Measurements from ENCODE around the gene DNAH2.

The DNAH2 gene

GRCh38 chr17:7848131-7848579 is 130.6 kb downstream of the DNAH2 start:
- H3K4me3 ChIP-seq (ENCODE audit: low read depth, low read length) = no peak overlapping the region

- H3K4me3 ChIP-seq (ENCODE audit: low read depth, low read length) = no peak overlapping the region
Observed at GRCh38 chr17:7848739-7849129, 131.2 kb downstream of the DNAH2 start.

DNA sequence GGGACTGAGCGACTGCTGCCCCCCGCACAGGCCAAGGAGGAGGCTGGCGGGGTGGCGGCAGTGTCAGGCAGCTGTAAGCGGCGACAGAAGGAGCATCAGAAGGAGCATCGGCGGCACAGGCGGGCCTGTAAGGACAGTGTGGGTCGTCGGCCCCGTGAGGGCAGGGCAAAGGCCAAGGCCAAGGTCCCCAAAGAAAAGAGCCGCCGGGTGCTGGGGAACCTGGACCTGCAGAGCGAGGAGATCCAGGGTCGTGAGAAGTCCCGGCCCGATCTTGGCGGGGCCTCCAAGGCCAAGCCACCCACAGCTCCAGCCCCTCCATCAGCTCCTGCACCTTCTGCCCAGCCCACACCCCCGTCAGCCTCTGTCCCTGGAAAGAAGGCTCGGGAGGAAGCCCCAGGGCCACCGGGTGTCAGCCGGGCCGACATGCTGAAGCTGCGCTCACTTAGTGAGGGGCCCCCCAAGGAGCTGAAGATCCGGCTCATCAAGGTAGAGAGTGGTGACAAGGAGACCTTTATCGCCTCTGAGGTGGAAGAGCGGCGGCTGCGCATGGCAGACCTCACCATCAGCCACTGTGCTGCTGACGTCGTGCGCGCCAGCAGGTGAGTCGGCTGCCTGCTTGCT is 131.7 kb downstream of the DNAH2 start:
- no peak overlapping the region for H3K4me3 ChIP-seq (ENCODE audit: low read depth, low read length)

DNA sequence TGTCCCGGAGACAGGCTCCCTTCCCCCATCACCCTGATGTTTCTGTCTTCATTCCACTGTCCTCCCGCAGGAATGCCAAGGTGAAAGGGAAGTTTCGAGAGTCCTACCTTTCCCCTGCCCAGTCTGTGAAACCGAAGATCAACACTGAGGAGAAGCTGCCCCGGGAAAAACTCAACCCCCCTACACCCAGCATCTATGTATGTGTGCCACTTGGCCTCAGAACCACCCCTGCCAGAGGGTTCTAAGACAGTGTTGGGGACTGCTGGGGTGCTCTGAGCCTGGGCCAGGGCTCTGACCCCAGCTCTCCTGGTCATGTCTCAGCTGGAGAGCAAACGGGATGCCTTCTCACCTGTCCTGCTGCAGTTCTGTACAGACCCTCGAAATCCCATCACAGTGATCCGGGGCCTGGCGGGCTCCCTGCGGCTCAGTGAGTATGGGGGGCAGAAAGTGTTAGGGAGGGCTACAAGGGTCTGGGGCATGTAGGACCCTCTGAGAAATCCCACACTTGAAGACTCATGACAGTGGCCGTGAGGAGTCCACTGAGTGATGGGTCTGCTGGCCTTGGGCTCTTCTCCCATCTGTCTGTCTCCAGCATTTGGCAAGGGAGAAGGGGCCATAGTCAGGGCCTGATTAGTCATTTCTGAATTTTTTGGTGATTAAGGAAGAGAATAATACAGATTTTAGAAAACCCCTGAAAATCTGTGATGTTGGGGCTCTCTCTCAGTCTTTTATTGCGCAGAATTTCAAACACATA is 132.4 kb downstream of the DNAH2 start:
- no peak overlapping the region for H3K4me3 ChIP-seq (ENCODE audit: low read depth, low read length)

GRCh38 chr17:7850701-7851437 is 133.3 kb downstream of the DNAH2 start:
- peak overlapping the region; percentile 74 for H3K4me3 ChIP-seq (ENCODE audit: low read depth, low read length)

- H3K4me3 ChIP-seq (ENCODE audit: low read depth, low read length) = peak overlapping the region; percentile 74
Observed at GRCh38 chr17:7851438-7852261, 134.1 kb downstream of the DNAH2 start.

- no peak overlapping the region for H3K4me3 ChIP-seq (ENCODE audit: low read depth, low read length)
Observed at GRCh38 chr17:7852262-7852670, 134.7 kb downstream of the DNAH2 start.

DNA sequence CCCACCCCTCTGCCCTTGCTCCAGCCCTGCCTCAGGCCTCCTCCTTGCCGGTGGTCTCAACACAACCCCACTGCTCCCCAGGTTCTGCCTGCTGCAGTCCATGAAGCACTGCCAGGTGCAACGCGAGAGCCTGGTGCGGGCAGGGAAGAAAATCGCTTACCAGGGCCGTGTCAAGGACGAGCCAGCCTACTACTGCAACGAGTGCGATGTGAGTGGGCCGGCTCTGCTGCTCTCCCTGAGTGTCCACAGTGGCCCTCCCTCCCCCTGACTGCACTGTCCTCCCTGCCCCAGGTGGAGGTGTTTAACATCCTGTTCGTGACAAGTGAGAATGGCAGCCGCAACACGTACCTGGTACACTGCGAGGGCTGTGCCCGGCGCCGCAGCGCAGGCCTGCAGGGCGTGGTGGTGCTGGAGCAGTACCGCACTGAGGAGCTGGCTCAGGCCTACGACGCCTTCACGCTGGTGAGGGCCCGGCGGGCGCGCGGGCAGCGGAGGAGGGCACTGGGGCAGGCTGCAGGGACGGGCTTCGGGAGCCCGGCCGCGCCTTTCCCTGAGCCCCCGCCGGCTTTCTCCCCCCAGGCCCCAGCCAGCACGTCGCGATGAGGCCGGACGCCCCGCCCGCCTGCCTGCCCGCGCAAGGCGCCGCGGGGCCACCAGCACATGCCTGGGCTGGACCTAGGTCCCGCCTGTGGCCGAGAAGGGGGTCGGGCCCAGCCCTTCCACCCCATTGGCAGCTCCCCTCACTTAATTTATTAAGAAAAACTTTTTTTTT is 135.6 kb downstream of the DNAH2 start:
- no peak overlapping the region for H3K4me3 ChIP-seq (ENCODE audit: low read depth, low read length)

GRCh38 chr17:7853691-7854038 is 136.1 kb downstream of the DNAH2 start:
- H3K4me3 ChIP-seq (ENCODE audit: low read depth, low read length) = no peak overlapping the region

- no peak overlapping the region for H3K4me3 ChIP-seq (ENCODE audit: low read depth, low read length)
Observed at GRCh38 chr17:7854078-7854777, 136.7 kb downstream of the DNAH2 start.

DNA sequence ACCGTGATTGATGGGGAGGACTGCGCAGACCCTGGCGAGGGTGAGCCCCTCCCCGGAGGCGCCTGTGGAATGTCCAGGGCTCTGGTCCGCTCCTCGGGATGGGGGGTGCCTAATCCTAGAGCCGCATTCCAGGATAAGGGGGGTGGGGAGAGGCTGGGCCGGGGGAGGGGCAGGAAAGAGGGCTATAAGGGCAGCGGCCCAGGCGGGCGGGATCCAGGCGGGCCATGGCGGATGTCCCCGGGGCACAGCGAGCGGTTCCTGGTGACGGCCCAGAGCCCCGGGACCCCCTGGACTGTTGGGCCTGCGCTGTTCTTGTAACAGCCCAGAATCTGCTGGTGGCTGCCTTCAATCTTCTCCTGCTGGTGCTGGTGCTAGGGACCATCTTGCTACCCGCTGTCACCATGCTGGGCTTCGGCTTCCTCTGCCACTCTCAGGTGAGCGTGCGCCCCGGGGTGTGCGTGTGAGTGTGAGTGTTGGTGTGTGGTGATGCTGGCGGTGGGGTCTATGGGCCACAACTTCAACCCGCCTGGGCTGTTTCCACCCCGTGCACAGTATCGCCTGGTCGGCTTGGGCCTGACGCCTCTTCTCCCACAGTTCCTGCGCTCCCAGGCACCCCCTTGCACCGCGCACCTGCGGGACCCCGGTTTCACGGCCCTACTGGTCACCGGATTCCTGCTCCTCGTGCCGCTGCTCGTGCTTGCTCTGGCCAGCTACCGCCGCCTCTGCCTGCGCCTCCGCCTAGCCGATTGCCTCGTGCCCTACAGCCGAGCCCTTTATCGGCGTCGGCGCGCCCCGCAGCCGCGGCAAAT is 137.5 kb downstream of the DNAH2 start, which contains the start of gene TMEM88:
Gene TMEM88, plus strand, starts transcription at position 216 of the 809 bp plus-strand sequence. Its CDS starts 9 bp downstream, at position 225.
- no peak within 1 kb of the TSS for H3K4me3 ChIP-seq (ENCODE audit: low read depth, low read length)

GRCh38 chr17:7855660-7856010 is 138.1 kb downstream of the DNAH2 start:
- H3K4me3 ChIP-seq (ENCODE audit: low read depth, low read length) = no peak overlapping the region

DNA sequence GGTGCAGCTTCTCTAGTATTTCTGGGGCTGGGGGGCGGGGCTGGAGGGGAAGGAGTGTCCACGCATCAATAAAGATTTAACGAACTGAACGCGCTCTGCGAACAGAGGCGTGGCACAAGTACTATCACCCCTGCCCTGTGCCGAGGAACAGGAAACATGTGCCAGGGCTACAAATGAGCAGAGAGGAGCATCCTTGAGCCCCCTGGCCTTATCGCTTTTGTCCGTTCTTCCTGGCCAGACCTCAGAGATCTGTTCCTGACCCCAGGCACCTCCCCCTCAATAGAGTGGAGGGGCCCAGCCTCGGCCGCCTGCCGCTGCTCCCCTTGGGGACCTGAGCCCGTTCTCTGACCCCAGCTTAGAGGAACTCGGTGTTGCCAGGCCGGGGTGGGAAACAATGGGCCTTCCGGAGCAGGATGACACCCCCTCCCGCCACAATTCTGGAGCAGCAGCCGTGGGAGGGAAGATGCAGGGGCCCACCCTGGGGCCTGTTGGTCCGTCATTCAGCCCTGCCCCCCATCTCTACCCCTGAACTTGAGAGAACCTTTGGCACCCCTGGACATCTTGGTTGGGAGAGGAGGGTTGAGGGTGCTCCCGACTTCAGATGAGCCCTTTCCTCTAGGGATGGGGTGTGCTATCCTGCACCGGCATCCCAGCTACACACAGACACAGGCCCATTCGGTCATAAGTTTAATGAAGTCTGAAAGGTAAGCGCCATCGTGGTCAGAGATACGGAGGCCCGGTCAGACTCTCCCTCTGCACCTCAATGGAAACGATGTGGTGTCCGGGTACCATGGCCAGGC is 138.7 kb downstream of the DNAH2 start:
- peak overlapping the region; percentile 90 for H3K4me3 ChIP-seq (ENCODE audit: low read depth, low read length)

DNA sequence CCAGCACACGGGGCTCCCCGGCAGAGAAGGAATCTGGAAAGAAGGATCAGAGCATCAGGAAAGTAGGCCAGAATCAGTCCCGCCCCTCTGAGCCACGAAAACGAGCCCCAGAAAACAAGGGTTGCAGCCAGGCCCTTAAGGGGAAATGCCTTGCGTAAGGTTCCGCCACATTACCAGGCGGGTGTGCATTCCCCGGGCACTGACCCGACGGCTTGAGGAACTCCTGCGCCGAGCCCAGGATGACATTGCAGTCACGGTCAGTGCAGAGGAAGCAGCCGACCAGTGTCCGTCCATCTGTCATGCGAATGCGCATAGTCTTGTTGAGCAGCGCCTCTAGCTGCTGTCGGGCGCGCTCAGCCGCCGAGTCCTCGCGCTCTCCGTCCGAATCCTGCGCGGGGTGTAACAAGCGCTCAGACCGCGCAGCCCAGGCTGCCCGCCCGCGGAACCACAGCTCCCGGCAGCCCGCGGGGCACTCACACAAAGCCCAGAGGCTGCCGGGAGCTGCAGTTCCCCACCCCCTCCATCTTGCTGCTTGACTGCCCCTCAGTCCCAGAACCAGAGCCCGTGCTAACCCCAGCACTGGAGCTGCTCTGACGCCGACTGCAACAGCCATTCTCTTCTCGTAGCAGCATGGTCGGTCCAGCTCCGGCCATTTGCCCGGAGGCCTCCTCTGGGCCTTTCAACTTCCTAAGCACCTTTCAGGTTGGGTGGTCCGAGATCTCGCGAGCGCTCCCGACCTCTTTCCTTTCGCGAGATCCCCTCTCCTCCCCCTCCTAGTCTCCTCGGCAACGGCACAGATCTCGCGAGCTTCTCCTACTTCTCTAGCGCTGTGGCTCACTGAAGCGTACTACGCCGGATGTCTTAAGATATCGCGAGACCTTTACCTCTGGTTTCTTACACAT is 139.5 kb downstream of the DNAH2 start, which contains the start of gene NAA38:
Gene NAA38, minus strand, starts transcription at position 749 of the 902 bp plus-strand sequence. Its CDS starts 96 bp downstream, at position 653.
- peak within 1 kb of the TSS; percentile 90 for H3K4me3 ChIP-seq (ENCODE audit: low read depth, low read length)

- H3K4me3 ChIP-seq (ENCODE audit: low read depth, low read length) = peak within 1 kb of the TSS; percentile 90
Observed at GRCh38 chr17:7857713-7858521, 140.4 kb downstream of the DNAH2 start, which contains the start of gene CYB5D1. TSS of gene CYB5D1 (plus strand) at chr17:7858003. CDS start at chr17:7858135, 132 bp downstream.

DNA sequence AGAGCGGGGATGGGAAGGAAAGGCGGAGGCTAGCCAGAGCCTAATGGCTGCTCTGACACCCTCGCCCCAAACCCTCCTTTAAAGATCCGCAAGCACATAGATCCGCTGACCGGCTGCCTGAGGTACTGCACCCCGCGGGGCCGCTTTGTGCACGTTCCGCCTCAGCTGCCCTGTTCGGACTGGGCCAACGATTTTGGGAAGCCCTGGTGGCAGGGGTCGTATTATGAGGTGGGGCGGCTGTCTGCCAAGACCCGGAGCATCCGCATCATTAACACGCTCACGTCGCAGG is 140.9 kb downstream of the DNAH2 start:
- H3K4me3 ChIP-seq (ENCODE audit: low read depth, low read length) = peak overlapping the region; percentile 90
